H1 (cell line): ENCODE data around the gene FGF12. TPM values are rescaled to one million over a fixed set of nuclear protein-coding genes. Genes with fewer than 3 reads are reported as not detected.

Source experiments
- ATF3 ChIP-seq: IDR thresholded peaks from 2 replicates; pipeline ENCODE4 v1.6.1; 2011; ENCODE audit warnings: low read depth, mild to moderate bottlenecking, low read length; ENCODE audit not compliant: insufficient read depth
- CHD7 ChIP-seq: fragments of 300-600 bp; sonication (generic); IDR thresholded peaks from 2 replicates; pipeline ENCODE4 v1.7.1; 2012; ENCODE audit warnings: low read length, moderate library complexity, mild to moderate bottlenecking, inconsistent platforms; ENCODE audit not compliant: insufficient replicate concordance
- KDM1A ChIP-seq: fragments of 200-600, 300-600 bp; sonication (generic); IDR thresholded peaks from 2 replicates; pipeline ENCODE4 v1.7.1; 2016; ENCODE audit warnings: mild to moderate bottlenecking, low read length, borderline replicate concordance
- KDM4A ChIP-seq: IDR thresholded peaks from one replicate; pipeline ENCODE4 v1.7.1; 2012; ENCODE audit warnings: low read depth, mild to moderate bottlenecking, moderate library complexity, low read length, inconsistent platforms; ENCODE audit not compliant: severe bottlenecking
- POLR2A ChIP-seq, 2 experiments: IDR thresholded peaks; 1 replicate in 1 of 2; 2 replicates in 1 of 2; pipeline ENCODE4 v1.6.1; 2011; ENCODE audit warnings: low read depth in 2 of 2, low read length in 2 of 2, mild to moderate bottlenecking in 2 of 2; ENCODE audit errors: control extremely low read depth in 1 of 2
- RAD21 ChIP-seq, 2 experiments: IDR thresholded peaks in 1 of 2; conservative IDR thresholded peaks in 1 of 2; 2 replicates each; pipeline ENCODE4 v1.6.1; 2011; ENCODE audit warnings: low read depth in 2 of 2, low read length in 2 of 2, improper control_type of control experiment in 1 of 2, inconsistent platforms in 1 of 2, mild to moderate bottlenecking in 1 of 2, moderate library complexity in 1 of 2
- polyA plus RNA-seq, 7 experiments: library from polyadenylated mRNA; depleted of rRNA in 3 of 7; stranded (reverse) in 5 of 7; unstranded in 2 of 7; fragments of >200 nt in 5 of 7; fragments of 200-250 nt in 2 of 7; gene quantifications; 1 replicate in 5 of 7; 2 replicates in 1 of 7; 4 replicates in 1 of 7; pipeline versions ENCODE4 v1.2.1 to v1.2.3, GENCODE V29; 2011 to 2013; ENCODE audit warnings: missing spikeins in 2 of 7, mixed read lengths in 2 of 7
- total RNA-seq: library from RNA; stranded (reverse); fragmentation: NEBNext Ultra II Directional; extraction: Animal tissue kit (Norgen Biotek cat#: 25700); gene quantifications from 2 replicates; pipeline ENCODE4 v1.2.1, GENCODE V29; 2021

The FGF12 gene
- total and polyA plus RNA-seq, 2 of the 8 experiments (the other 6 are each of a cell fraction or from before 2014, with no cell fraction given): 4.1 to 16.6 TPM

GRCh38 chr3:192373586-192373985 is 353.8 kb downstream of the FGF12 start (continued):
- TF ChIP-seq CHD7 (no peak), POLR2A (IDR thresholded peaks at IDR 0.05; ENCODE audit: control extremely low read depth in 1 of 2, low read depth in 2 of 2, low read length in 2 of 2) (no peak), ATF3 (no peak), KDM1A (no peak), KDM4A (no peak), RAD21 (IDR thresholded peaks at IDR 0.05 in 1 of 2, conservative IDR thresholded peaks at IDR 0.05 in 1 of 2; ENCODE audit: low read depth in 2 of 2, low read length in 2 of 2) (no peak)
